OCI-LY7 (cell line): ENCODE measurements around the gene AMPD1.

Source experiments
- EZH2phosphoT487 ChIP-seq: fragments of 200-600 bp; sonication (generic); IDR thresholded peaks from 2 replicates; pipeline ENCODE4 v1.6.1; 2018; ENCODE audit warnings: low read depth, borderline replicate concordance, mild to moderate bottlenecking, mixed run types, antibody characterized with exemption, low read length, moderate library complexity, mixed read lengths
- TF ChIP-seq, protein P1 (sequence below): fragments of 200-600 bp; sonication (generic); conservative IDR thresholded peaks from 2 replicates; pipeline ENCODE4 v1.5.1; 2014; ENCODE audit warnings: mild to moderate bottlenecking, antibody characterized with exemption, low read length, moderate library complexity, mixed read lengths

DNA sequence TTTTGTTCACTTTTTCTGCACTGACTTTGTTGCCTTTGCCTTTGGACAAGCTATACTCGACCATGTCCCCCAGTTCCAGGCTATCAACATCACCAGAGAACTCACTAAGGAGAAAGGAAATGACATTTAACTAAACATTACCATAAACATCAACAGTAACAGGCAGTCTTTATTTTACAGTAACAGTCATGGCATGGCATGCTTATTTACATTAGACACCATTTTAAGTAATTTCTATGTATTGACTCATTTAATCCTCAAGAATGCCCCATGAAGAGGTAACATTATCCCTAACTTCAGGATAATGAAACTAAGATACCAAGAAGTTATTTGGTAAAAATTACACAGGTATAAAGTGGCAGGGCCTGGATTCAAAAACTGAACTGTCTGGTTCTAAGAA is 29.9 kb upstream of the AMPD1 start:
- TF ChIP-seq, protein P1, sequence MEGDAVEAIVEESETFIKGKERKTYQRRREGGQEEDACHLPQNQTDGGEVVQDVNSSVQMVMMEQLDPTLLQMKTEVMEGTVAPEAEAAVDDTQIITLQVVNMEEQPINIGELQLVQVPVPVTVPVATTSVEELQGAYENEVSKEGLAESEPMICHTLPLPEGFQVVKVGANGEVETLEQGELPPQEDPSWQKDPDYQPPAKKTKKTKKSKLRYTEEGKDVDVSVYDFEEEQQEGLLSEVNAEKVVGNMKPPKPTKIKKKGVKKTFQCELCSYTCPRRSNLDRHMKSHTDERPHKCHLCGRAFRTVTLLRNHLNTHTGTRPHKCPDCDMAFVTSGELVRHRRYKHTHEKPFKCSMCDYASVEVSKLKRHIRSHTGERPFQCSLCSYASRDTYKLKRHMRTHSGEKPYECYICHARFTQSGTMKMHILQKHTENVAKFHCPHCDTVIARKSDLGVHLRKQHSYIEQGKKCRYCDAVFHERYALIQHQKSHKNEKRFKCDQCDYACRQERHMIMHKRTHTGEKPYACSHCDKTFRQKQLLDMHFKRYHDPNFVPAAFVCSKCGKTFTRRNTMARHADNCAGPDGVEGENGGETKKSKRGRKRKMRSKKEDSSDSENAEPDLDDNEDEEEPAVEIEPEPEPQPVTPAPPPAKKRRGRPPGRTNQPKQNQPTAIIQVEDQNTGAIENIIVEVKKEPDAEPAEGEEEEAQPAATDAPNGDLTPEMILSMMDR = no peak
- no peak for TF ChIP-seq EZH2phosphoT487
